Measurements from ENCODE around the gene RIGI.

DNA sequence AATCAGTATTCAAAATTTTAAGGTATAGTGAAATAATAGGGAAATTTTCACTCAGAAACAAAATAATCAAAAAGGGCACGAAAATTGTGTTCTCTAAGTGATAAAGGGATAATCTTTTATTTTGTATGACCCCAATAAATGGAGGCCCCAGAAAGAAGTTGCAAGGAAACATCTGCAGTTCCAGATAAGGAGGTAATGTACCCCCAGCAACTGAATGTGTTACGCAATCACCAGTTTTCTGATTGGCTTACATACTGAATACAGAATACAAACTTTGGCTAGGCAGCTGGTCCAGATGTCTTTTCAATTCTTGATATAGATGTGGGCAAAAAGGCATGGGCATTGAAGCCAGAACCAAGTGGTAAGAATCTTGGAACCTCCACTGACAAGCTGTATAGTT, 28.1 kb upstream of the RIGI start:
- TF ChIP-seq, protein P1, sequence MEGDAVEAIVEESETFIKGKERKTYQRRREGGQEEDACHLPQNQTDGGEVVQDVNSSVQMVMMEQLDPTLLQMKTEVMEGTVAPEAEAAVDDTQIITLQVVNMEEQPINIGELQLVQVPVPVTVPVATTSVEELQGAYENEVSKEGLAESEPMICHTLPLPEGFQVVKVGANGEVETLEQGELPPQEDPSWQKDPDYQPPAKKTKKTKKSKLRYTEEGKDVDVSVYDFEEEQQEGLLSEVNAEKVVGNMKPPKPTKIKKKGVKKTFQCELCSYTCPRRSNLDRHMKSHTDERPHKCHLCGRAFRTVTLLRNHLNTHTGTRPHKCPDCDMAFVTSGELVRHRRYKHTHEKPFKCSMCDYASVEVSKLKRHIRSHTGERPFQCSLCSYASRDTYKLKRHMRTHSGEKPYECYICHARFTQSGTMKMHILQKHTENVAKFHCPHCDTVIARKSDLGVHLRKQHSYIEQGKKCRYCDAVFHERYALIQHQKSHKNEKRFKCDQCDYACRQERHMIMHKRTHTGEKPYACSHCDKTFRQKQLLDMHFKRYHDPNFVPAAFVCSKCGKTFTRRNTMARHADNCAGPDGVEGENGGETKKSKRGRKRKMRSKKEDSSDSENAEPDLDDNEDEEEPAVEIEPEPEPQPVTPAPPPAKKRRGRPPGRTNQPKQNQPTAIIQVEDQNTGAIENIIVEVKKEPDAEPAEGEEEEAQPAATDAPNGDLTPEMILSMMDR (IDR thresholded peaks at IDR 0.05), result no peak
- TF ChIP-seq PHF8 (IDR thresholded peaks at IDR 0.05; ENCODE audit: borderline replicate concordance, low read depth), result no peak
- TF ChIP-seq ESRRA (IDR thresholded peaks at IDR 0.05; ENCODE audit: borderline replicate concordance, low read length), result no peak
- no peak for TF ChIP-seq POLR2A (IDR thresholded peaks at IDR 0.05; ENCODE audit: low read length)
- no peak for TF ChIP-seq HOXA7 (CRISPR knock-in tag; IDR thresholded peaks at IDR 0.05)
- TF ChIP-seq EP300 (IDR thresholded peaks at IDR 0.05), result no peak
- TF ChIP-seq NFE2L2 (conservative IDR thresholded peaks at IDR 0.05; ENCODE audit: low read length), result no peak

Data from A549 (cell line).